HepG2 (cell line): ENCODE data around the gene ARF5. TPM values are rescaled to one million over a fixed set of nuclear protein-coding genes. Genes with fewer than 3 reads are reported as not detected.

ENCODE experiments used
- AHR ChIP-seq: IDR thresholded peaks from 2 replicates; pipeline ENCODE4 v1.6.1; 2018; ENCODE audit warnings: missing genetic modification reagents, missing compliant biosample characterization
- ARID2 ChIP-seq: sonication (generic); formaldehyde crosslinking; IDR thresholded peaks from 2 replicates; pipeline ENCODE4 v1.8.1; 2022; ENCODE audit warnings: mild to moderate bottlenecking, missing genetic modification reagents, borderline replicate concordance
- ARNT2 ChIP-seq: sonication (generic); formaldehyde crosslinking; IDR thresholded peaks from 2 replicates; pipeline ENCODE4 v1.8.0; 2022; ENCODE audit warnings: mild to moderate bottlenecking, low read depth, missing genetic modification reagents, moderate library complexity
- BORCS8-MEF2B ChIP-seq: sonication (generic); formaldehyde crosslinking; IDR thresholded peaks from 2 replicates; pipeline ENCODE4 v1.8.0; 2022; ENCODE audit warnings: mild to moderate bottlenecking, missing genetic modification reagents
- EZH2 ChIP-seq: conservative IDR thresholded peaks from 2 replicates; pipeline ENCODE4 v1.6.1; 2012; ENCODE audit warnings: mild to moderate bottlenecking, low read depth, low read length, moderate library complexity
- GTF2F1 ChIP-seq: fragments of 150-350 bp; IDR thresholded peaks from 2 replicates; pipeline ENCODE4 v1.6.1; 2014; ENCODE audit warnings: low read length
- HES4 ChIP-seq: sonication (generic); formaldehyde crosslinking; IDR thresholded peaks from 2 replicates; pipeline ENCODE4 v1.9.0; 2021; ENCODE audit warnings: mild to moderate bottlenecking, missing genetic modification reagents, borderline replicate concordance
- NR1H2 ChIP-seq: sonication (generic); formaldehyde crosslinking; IDR thresholded peaks from 2 replicates; pipeline ENCODE4 v1.8.1; 2022; ENCODE audit warnings: low read depth, missing genetic modification reagents, borderline replicate concordance
- PRPF4 ChIP-seq: fragments of 200-400 bp; formaldehyde crosslinking; IDR thresholded peaks from 2 replicates; pipeline ENCODE4 v1.6.1; 2016; ENCODE audit warnings: low read length, low read depth; ENCODE audit not compliant: poor library complexity, severe bottlenecking
- TEAD3 ChIP-seq: optimal IDR thresholded peaks from 2 replicates; pipeline ENCODE3; 2016; ENCODE audit warnings: borderline replicate concordance
- U2AF1 ChIP-seq: fragments of 200-400 bp; formaldehyde crosslinking; optimal IDR thresholded peaks from 2 replicates; pipeline ENCODE3; 2017; ENCODE audit warnings: mild to moderate bottlenecking, low read depth, low read length
- ZNF251 ChIP-seq: sonication (generic); formaldehyde crosslinking; IDR thresholded peaks from 2 replicates; pipeline ENCODE4 v1.9.0; 2021; ENCODE audit warnings: mild to moderate bottlenecking, missing genetic modification reagents
- ZNF30 ChIP-seq: sonication (generic); formaldehyde crosslinking; IDR thresholded peaks from 2 replicates; pipeline ENCODE4 v1.5.0; 2020; ENCODE audit warnings: mild to moderate bottlenecking, missing genetic modification reagents
- ZNF713 ChIP-seq: sonication (generic); formaldehyde crosslinking; IDR thresholded peaks from 2 replicates; pipeline ENCODE4 v1.4.0; 2020; ENCODE audit warnings: mild to moderate bottlenecking, missing genetic modification reagents
- polyA plus RNA-seq, 8 experiments: library from polyadenylated mRNA; depleted of rRNA in 3 of 8; stranded (reverse) in 7 of 8; unstranded in 1 of 8; fragments of >200 nt; fragmentation: Illumina TruSeq in 4 of 8; extraction: Trizol in 4 of 8; gene quantifications; 2 replicates each; pipeline versions ENCODE4 v1.2.1 to v1.2.3, GENCODE V29; 2011 to 2016; ENCODE audit warnings: low read depth in 4 of 8, missing spikeins in 1 of 8, mixed read lengths in 1 of 8; ENCODE audit not compliant: insufficient read depth in 1 of 8
- total RNA-seq, 5 experiments: library from RNA; depleted of rRNA; stranded (reverse); fragments of >200 nt; fragmentation: Illumina TruSeq; extraction: Trizol; gene quantifications; 2 replicates each; pipeline ENCODE4 v1.2.3, GENCODE V29; 2016; ENCODE audit warnings: low read depth in 1 of 5
- TF ChIP-seq, protein P1 (sequence below): sonication (generic); formaldehyde crosslinking; IDR thresholded peaks from 2 replicates; pipeline ENCODE4 v1.4.0; 2020; ENCODE audit warnings: missing genetic modification reagents
- TF ChIP-seq, protein P2 (sequence below): sonication (generic); formaldehyde crosslinking; IDR thresholded peaks from 2 replicates; pipeline ENCODE4 v1.4.0; 2020; ENCODE audit warnings: missing genetic modification reagents, mild to moderate bottlenecking, borderline replicate concordance
- TF ChIP-seq, protein P3 (sequence below): fragments of 450-650 bp; IDR thresholded peaks from 2 replicates; pipeline ENCODE4 v1.6.1; 2017
- TF ChIP-seq, protein P4 (sequence below): sonication (generic); formaldehyde crosslinking; IDR thresholded peaks from 2 replicates; pipeline ENCODE4 v1.5.1; 2020; ENCODE audit warnings: mild to moderate bottlenecking, moderate library complexity, missing genetic modification reagents
- TF ChIP-seq, protein P5 (sequence below): sonication (generic); formaldehyde crosslinking; IDR thresholded peaks from 2 replicates; pipeline ENCODE4 v1.5.0; 2020; ENCODE audit warnings: missing genetic modification reagents, mild to moderate bottlenecking, borderline replicate concordance
- TF ChIP-seq, protein P6 (sequence below): IDR thresholded peaks from 2 replicates; pipeline ENCODE4 v1.6.1; 2018; ENCODE audit warnings: missing genetic modification reagents, mild to moderate bottlenecking, missing compliant biosample characterization

ARF5 gene
- total and polyA plus RNA-seq, 2 of the 13 experiments (the other 11 are each of a cell fraction or from before 2014, with no cell fraction given) = 109 to 135 TPM

DNA sequence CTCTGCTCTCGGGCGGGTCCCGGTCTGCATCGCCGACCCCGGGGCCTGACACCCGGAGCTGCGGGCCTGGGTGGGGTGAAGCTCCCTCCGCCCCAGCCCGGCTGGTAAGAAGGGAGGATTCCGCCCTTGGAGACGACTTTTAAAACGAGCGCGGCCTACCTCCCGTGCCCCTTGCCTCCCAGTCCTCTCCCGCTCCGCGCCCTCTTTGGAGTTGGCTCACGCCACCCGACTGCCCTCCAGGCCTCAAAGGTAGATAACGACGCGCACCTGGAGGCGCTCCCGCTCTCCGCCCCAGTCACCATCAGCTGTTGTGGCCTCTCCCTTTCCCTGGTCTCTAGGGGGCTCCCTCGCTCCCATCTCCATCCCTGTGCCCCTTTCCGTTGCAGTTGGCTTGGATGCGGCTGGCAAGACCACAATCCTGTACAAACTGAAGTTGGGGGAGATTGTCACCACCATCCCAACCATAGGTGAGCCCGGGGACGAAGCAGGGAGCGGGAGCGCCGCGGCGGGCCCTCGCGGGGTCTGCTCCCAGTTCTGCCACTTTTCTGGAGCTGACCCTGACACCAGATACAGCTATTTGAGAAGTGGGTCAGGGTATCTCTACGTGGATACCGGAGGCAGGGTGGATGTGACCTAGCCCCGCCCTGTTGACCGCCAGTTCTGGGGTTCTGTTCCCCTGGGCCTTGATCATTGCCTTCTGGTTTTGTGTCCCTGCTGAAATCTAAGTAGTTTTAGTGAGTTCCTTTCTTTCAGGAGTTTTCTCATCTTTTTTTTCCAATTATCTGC, 679 bp downstream of the ARF5 start (continued):
- no peak; the same call in 1 of the 2 replicates for TF ChIP-seq HES4 (CRISPR knock-in tag)
- no peak for TF ChIP-seq AHR
- no peak for TF ChIP-seq NR1H2 (CRISPR knock-in tag)
- TF ChIP-seq, protein P1, sequence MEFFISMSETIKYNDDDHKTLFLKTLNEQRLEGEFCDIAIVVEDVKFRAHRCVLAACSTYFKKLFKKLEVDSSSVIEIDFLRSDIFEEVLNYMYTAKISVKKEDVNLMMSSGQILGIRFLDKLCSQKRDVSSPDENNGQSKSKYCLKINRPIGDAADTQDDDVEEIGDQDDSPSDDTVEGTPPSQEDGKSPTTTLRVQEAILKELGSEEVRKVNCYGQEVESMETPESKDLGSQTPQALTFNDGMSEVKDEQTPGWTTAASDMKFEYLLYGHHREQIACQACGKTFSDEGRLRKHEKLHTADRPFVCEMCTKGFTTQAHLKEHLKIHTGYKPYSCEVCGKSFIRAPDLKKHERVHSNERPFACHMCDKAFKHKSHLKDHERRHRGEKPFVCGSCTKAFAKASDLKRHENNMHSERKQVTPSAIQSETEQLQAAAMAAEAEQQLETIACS (CRISPR knock-in tag) = no peak
- TF ChIP-seq ZNF251 (CRISPR knock-in tag) = no peak
- TF ChIP-seq TEAD3 (CRISPR knock-in tag) = peak; percentile 34
- no peak for TF ChIP-seq PRPF4
- no peak for TF ChIP-seq ARID2 (CRISPR knock-in tag)
- TF ChIP-seq, protein P2, sequence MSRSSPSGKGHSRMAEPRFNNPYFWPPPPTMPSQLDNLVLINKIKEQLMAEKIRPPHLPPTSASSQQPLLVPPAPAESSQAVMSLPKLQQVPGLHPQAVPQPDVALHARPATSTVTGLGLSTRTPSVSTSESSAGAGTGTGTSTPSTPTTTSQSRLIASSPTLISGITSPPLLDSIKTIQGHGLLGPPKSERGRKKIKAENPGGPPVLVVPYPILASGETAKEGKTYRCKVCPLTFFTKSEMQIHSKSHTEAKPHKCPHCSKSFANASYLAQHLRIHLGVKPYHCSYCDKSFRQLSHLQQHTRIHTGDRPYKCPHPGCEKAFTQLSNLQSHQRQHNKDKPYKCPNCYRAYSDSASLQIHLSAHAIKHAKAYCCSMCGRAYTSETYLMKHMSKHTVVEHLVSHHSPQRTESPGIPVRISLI (CRISPR knock-in tag) = no peak
- no peak for TF ChIP-seq ZNF30 (CRISPR knock-in tag)
- TF ChIP-seq, protein P3, sequence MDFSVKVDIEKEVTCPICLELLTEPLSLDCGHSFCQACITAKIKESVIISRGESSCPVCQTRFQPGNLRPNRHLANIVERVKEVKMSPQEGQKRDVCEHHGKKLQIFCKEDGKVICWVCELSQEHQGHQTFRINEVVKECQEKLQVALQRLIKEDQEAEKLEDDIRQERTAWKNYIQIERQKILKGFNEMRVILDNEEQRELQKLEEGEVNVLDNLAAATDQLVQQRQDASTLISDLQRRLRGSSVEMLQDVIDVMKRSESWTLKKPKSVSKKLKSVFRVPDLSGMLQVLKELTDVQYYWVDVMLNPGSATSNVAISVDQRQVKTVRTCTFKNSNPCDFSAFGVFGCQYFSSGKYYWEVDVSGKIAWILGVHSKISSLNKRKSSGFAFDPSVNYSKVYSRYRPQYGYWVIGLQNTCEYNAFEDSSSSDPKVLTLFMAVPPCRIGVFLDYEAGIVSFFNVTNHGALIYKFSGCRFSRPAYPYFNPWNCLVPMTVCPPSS = no peak
- peak; percentile 5; the same call in 1 of the 2 replicates for TF ChIP-seq BORCS8-MEF2B (CRISPR knock-in tag)
- no peak for TF ChIP-seq GTF2F1
- TF ChIP-seq, protein P4, sequence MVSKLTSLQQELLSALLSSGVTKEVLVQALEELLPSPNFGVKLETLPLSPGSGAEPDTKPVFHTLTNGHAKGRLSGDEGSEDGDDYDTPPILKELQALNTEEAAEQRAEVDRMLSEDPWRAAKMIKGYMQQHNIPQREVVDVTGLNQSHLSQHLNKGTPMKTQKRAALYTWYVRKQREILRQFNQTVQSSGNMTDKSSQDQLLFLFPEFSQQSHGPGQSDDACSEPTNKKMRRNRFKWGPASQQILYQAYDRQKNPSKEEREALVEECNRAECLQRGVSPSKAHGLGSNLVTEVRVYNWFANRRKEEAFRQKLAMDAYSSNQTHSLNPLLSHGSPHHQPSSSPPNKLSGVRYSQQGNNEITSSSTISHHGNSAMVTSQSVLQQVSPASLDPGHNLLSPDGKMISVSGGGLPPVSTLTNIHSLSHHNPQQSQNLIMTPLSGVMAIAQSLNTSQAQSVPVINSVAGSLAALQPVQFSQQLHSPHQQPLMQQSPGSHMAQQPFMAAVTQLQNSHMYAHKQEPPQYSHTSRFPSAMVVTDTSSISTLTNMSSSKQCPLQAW (CRISPR knock-in tag) = peak; percentile 36; the same call in 1 of the 2 replicates
- TF ChIP-seq, protein P5, sequence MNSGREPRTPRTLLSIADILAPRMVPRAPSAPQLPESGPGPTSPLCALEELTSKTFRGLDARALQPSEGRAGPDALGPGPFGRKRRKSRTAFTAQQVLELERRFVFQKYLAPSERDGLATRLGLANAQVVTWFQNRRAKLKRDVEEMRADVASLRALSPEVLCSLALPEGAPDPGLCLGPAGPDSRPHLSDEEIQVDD = no peak
- TF ChIP-seq ARNT2 (CRISPR knock-in tag) = no peak
- TF ChIP-seq EZH2 = no peak
- TF ChIP-seq, protein P6, sequence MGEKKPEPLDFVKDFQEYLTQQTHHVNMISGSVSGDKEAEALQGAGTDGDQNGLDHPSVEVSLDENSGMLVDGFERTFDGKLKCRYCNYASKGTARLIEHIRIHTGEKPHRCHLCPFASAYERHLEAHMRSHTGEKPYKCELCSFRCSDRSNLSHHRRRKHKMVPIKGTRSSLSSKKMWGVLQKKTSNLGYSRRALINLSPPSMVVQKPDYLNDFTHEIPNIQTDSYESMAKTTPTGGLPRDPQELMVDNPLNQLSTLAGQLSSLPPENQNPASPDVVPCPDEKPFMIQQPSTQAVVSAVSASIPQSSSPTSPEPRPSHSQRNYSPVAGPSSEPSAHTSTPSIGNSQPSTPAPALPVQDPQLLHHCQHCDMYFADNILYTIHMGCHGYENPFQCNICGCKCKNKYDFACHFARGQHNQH (CRISPR knock-in tag) = peak; percentile 38; the same call in 1 of the 2 replicates
- TF ChIP-seq ZNF713 (CRISPR knock-in tag) = no peak
- TF ChIP-seq U2AF1 = peak; percentile 25
